Measurements from ENCODE around the gene APBA1.
"Not testable (repeated sequence)": the region's sequence is repeated elsewhere in the genome, so short reads cannot be mapped to it uniquely, and the experiment has no call there.

APBA1 gene

DNA sequence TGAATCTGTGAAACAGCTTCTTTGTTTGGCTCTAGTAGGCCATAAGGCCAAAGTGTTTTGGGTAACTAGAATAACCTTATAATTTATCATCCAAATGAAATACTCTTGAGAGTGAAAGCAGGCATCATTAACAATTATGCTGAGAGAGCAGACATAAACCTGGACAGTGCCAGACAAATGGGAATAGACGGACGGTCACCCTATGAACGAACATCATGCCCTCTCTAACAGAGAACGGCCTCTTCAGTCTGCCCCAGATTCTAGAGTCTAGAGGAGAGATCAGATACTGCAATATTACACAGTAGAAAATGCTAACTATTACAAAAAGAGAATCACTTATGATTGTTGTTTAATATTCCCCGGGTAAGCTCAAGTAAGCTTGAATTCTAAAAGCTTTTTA, 68.5 kb downstream of the APBA1 start:
- no peak for DNase-seq

DNA sequence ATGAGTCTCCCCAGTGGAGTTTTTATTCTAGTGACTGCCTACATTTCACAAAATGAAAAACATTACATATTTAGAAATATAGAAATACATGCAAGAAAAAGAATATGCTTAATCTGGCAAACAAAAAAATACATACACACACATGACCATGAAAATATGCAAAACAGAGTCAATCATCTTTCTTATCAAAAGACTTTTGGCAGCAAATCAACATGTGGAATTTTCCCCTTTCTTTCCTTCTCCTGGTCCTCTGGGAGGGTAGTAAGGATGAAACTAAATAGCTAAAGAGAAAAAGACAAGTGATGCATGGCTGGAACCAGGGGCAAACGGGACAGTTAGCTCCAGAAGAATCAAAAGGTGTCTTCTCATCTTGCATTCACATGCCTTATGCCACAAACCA, 69.4 kb downstream of the APBA1 start:
- DNase-seq = no peak

GRCh38 chr9:69601698-69602097, 70.5 kb downstream of the APBA1 start:
- DNase-seq = no peak

DNA sequence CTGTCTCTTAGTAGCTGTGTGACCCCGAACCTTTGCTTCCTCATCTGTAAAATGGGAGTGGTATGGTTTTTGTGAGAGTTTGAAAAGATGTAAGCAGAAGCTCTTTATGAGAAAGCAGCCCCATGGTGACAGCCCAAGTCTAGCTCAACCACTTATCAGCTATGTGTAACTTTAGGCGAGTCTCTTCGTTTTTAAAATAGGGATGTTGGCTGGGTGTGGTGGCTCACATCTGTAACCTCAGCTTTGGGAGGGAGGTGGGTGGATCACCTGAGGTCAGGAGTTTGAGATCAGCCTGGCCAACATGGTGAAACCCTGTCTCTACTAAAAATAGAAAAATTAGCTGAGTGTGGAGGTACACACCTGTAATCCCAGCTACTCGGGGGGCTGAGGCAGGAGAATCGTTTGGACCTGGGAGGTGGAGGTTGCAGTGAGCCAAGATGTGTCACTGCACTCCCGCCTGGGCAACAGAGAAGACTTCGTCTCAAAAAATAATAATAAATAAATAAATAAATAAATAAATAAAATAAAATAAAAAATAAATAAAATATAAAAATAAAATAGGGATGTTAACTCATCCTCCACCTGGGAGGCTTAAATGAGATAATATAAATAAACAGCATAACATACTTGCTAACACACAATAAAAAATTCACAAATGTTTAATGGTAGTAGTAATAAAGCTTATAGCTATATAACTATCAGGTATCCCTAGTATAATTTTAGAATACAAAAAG, 71.7 kb downstream of the APBA1 start:
- no peak for DNase-seq

DNA sequence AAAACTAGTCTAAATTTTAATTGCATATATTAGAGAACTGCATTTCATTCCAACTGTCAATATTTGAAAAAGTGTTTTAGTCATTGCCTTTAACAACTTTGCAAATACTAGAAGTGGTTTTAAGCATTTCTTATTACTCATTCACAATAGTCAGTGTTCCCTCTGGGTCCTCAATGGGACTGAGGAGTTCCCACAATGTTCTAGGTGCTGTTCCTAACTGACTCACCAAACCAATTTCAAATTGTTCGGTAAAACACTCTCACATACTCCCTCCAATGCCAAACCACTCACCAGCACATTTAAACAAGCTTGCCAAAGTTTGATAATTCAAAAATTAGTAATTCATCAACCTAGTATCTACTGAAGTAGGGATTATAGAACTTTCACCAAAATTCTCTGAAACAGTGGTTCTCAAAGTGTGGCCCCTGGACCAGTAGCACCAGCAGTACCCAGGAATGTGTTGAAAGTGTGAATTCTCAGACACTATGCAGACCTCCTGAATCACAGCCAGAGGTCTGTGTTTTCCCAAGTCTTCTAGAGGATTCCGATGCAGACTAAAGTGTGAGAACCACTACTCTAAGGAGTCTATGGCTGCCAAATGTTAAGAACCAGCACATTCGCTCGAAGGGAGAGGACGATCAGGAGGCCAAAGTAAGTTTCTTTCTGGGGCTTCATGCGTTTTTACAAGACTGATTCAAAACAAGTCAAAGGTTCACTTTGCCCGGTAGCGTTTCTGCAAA, 72.8 kb downstream of the APBA1 start:
- no peak for DNase-seq

DNA sequence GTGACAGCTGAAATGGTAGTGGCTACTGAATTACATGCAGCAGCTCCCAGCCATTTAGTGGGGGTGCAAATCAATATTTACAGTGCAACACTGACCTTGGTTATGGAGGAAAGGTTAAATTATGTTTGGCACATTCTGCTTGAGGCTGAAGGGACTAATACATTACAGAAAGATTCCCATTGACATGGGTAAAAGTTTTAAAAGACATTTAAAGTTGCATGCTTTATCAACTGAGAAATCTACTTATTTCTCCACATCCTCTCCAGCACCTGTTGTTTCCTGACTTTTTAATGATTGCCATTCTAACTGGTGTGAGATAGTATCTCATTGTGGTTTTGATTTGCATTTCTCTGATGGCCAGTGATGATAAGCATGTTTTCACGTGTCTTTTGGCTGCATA, 75.3 kb downstream of the APBA1 start:
- not testable (repeated sequence) for DNase-seq

DNA sequence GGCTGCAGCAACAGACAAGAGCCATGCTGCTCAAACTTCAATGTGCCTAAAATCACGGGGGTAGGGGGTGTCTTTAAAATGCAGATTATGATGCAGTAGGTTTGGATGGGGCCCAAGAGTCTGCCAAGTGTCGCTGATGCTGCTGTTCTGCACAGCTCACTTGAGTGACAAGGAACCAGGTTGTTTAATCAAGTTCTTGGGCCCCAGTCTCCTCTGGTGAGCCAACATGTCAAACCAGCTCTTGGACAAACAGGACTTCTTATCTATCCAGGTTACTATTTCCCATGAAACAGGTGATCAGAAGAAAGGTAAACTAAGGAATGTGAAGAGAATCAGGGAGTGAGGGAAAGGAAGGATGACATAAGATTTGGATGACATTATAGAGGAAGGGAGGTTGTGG, 78.0 kb downstream of the APBA1 start:
- no peak for DNase-seq

- no peak for DNase-seq
Measured at GRCh38 chr9:69593756-69594155, 78.4 kb downstream of the APBA1 start.

GRCh38 chr9:69593301-69593700, 78.9 kb downstream of the APBA1 start:
- no peak for DNase-seq

GRCh38 chr9:69590266-69590665, 81.9 kb downstream of the APBA1 start:
- no peak for DNase-seq

GRCh38 chr9:69589156-69589555, 83.0 kb downstream of the APBA1 start:
- DNase-seq = no peak

DNA sequence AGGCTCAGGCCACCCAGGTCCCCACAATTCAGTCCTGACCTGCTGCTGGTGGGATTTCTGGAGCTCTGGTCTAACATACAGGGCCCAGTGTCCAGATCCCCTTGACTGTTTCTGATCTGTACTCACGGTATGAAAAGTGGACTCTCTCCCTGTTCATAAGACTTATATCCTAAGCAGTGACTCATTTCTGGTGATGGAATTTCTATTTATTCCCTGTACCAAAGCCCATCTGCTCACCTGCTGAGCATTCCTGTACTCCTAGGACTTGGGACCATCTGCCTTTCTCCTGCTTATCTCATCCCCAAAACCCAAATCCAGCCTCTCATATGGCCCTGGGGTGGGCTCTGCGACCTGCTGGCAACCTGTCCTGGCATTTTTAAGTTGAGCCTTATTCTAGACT, 86.6 kb downstream of the APBA1 start:
- no peak for DNase-seq

DNA sequence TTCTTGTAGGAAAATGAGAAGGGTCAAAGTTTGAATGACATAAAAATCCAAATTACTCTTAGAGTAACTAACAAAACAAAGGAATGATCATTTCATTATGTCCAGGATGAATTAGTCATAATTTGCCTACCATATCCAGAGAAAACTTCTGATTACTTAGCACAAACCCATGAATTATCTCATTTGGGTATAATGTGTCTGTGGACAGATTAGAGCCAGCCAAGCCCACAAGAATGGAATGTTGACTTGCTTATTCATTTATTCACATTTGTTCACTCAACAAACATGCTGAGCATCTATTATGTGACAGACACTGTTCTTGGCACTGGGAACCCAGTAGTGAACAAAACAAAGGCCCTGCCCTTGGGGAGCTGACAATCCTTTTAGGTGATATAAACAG, 87.4 kb downstream of the APBA1 start:
- DNase-seq = no peak

DNA sequence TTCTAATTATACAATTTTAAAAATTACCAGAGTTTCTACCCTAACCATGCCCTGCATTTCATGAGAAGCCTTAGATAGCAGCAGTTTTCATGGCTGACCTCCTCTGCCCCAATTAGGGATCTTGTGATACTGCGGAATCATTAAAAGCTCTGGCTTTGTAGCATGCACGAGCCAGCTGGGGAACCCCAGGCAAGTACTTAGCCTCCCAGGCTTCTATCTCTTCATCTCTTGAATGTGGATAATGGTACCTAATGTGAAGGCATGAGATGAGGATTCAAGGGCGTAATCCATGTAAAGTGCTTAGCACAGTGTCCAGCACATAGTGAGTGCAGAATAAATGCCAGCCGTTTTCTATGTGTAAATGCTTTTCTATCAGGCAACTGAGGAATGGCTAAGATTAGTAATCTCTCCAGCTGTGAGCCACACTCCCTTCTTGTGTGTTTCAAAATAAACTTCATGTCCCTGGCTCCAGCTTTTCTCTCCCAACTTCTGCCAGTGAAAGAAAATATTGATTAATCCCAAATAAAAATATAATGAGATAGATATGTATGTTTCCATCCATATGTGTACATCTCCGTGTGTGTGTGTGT, 88.4 kb downstream of the APBA1 start:
- no peak for DNase-seq

DNA sequence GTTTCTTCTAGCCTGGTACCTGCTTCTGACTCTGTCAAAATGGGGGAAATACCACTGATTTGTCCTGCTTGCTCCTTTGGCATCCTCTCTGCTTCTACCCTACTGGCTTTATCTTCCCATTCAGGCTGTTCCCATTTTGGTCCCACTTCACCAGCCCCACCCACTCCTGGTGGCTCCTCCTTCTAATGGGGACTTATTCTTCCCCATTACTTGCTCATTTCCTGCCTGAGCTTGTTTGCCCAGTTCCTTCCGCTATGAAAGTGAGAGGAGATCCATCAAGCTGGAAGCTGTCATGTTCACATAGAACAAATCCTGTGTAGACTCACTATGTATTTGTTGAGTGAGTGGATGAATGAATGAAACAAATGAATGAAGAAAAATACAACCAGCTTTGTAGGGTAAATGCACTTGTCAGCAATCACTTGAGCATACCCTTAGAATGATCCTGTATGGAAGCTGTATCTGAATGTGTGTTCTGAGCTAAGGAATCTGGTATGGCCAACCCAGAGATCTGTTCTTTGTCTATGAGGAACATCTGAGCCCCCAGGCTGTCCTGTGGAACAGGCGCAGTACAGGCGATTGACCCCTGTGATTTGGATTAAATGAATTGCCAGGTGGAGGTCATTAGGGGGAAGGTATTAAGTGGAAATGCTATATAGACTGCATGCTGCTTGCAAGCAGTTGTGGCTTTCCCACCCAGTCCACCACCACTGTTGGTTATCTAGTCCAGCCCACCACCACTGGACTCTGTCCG, 89.5 kb downstream of the APBA1 start:
- DNase-seq = no peak

GRCh38 chr9:69582018-69582417, 90.2 kb downstream of the APBA1 start:
- DNase-seq = no peak

DNA sequence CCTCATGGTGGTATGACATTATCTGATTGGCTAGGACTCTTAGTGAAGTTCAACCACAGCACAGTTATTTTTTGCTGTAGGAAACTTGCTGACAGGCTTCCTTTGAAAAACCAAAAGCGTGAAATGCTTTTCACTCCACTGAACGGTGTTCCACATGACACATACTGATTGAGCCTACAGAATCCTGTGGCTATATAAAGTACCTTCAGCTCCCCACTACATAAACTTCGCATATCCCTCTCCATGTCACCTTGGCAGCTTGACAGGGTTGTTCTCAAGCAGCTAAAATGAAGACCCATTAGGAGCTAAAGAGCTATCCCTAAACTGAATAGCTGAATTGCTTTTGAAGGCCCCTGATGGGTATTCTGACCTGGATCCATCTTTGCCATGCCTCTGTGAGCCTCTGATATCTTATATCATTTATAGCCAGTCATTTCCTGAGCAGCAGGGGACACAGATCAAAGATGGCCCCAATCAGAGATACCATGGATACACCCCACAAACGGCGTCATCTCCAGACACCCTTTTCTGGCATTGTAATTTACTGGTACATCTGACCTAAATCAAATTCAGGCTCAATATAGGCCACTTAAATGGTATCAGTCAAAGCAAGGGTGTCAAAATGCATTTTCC, 91.5 kb downstream of the APBA1 start:
- no peak for DNase-seq

DNA sequence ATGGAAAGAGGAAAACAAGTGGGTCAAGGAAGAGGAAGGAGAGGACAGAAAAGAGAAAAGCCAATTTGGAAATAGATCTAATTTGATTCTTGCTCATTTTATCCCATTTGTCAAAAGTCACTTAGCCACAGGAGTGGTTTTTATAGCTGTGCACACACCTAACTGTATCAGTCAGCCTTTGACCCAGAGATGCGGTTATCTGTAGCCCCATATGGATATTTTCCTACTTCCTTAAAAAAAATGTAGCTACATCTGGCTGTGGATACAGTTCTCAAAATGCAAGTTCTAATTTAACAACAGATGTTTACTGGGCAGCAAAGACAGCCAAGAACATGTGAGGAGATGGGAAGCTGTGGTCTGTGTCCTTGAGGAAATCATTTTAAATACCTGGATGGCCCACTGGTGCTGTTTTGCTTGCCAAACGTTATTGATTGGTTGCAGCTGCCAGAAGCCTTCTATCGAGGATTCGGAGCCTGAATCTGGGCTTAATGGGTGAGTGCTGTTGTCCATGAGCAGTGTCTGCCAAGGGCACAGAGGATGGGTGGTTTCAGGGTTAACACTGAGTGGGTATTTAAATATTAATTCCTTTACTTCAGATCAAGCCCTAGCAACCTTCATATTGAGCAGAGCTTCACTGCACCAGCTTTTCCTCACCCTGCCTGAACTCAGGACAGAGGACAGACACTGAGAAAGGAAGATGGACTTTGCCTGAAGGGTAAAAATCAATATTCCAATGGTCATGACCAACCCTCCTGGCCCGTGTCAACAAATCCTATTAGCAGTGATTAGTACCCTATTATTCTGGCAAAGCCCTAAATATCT, 92.2 kb downstream of the APBA1 start:
- no peak for DNase-seq

DNA sequence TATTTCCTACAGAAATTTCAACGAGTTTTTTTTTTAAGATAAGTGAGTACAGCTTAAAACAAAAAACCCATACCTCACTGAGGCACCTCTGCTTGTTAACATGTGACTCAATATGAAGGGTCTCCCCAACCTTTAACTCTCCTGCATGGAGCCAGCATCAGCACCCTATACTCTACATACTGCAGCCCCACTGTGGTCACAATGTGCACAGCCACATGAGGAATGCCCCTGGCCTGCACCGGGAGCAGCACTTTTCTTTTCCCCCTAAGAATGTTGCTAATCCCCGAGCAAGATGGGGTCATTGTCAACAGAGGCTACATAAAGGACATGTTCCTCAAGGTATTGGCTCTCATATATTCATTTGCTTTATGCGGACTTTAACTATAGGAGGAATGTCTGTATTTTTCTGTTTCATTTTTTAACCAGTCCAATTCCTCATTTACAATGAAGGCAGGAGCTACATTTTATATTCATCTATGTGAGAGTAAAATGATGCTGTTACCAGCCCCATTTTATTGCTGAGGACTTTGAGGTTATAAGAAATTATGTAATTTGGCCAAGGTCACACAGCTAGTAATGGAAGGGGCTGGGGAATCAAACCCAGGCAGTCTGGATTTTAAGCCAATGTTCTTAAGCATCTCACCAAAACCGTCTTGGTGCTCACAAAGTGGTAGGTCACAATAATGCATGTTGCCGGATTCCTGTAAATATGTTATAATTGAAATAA, 93.0 kb downstream of the APBA1 start:
- no peak for DNase-seq

GRCh38 chr9:69578026-69578425, 94.1 kb downstream of the APBA1 start:
- no peak for DNase-seq

- no peak for DNase-seq
Measured at GRCh38 chr9:69577123-69577522, 95.0 kb downstream of the APBA1 start.

All from activated CD4-positive, alpha-beta T cell treated with anti-CD3 and anti-CD28 coated beads for 48 hours (primary cell).